Lung (tissue), 12 donors: ENCODE measurements around the gene RHEB. TPM values are rescaled to one million over a fixed set of nuclear protein-coding genes. Genes with fewer than 3 reads are reported as not detected.
A peak's percentile ranks its signal among the peaks of the same experiment; 100 is the strongest.

Experiments used
- ATAC-seq: fragments of 200-7000 bp; cut with Tn5 transposase; one replicate; pipeline ENCODE4 v1.9.1; 2020; ENCODE audit warnings: moderate number of reproducible peaks; ENCODE audit not compliant: insufficient read depth, low FRiP score
- DNase-seq, 3 donors: peaks; one replicate each; pipeline ENCODE4 v3.0.0-alpha.2; 2013 to 2017
- H3K27ac ChIP-seq, 2 donors: one replicate each; pipeline ENCODE4 v1.5.1; 2013; ENCODE audit warnings: mild to moderate bottlenecking in 2 of 2, moderate library complexity in 2 of 2, control low read depth in 1 of 2, inconsistent platforms in 1 of 2, low read depth in 1 of 2, low read length in 1 of 2
- H3K27me3 ChIP-seq, 3 donors: one replicate each; pipeline ENCODE4 v1.5.1; 2013; ENCODE audit warnings: low read length in 2 of 3; ENCODE audit not compliant: control insufficient read depth in 3 of 3, insufficient read depth in 3 of 3
- H3K36me3 ChIP-seq, 4 donors: one replicate each; pipeline ENCODE4 v1.5.1; 2013; ENCODE audit warnings: low read length in 4 of 4, mild to moderate bottlenecking in 1 of 4, moderate library complexity in 1 of 4; ENCODE audit not compliant: control insufficient read depth in 4 of 4, insufficient read depth in 4 of 4
- H3K4me1 ChIP-seq, 5 donors: one replicate each; pipeline ENCODE4 v1.5.1; 2013; ENCODE audit warnings: low read length in 5 of 5, mild to moderate bottlenecking in 2 of 5, moderate library complexity in 1 of 5; ENCODE audit not compliant: control insufficient read depth in 5 of 5, insufficient read depth in 5 of 5
- H3K4me3 ChIP-seq: one replicate; pipeline ENCODE4 v1.5.1; 2013; ENCODE audit warnings: mild to moderate bottlenecking, control low read depth, moderate library complexity
- H3K9ac ChIP-seq, 2 donors: one replicate each; pipeline ENCODE4 v1.5.1; 2013; ENCODE audit warnings: low read length in 2 of 2, control low read depth in 1 of 2; ENCODE audit not compliant: insufficient read depth in 1 of 2
- H3K9me3 ChIP-seq, 4 donors: one replicate each; pipeline ENCODE4 v1.5.1; 2013; ENCODE audit warnings: low read length in 3 of 4, mild to moderate bottlenecking in 1 of 4, moderate library complexity in 1 of 4; ENCODE audit not compliant: control insufficient read depth in 4 of 4, insufficient read depth in 3 of 4
- CTCF ChIP-seq: IDR thresholded peaks from 2 replicates; pipeline ENCODE4 v1.5.1; 2012; ENCODE audit warnings: mild to moderate bottlenecking; ENCODE audit errors: control extremely low read depth, extremely low read depth
- WGBS, 2 donors: extraction: QIAGEN DNeasy Blood & Tissue Kit; methylation state at CpG; one replicate each; pipeline ENCODE4 v1.1.7; 2013; 5-methylcytosine and 5-hydroxymethylcytosine counted together
- polyA plus RNA-seq, 2 donors: library from polyadenylated mRNA; stranded (reverse); fragments of 200-250 nt; gene quantifications; one replicate each; pipeline ENCODE4 v1.2.1, GENCODE V29; 2013
- total RNA-seq, 2 donors: library from RNA; depleted of rRNA in 1 of 2; stranded (reverse); fragments of >200 nt in 1 of 2; gene quantifications; one replicate each; pipeline ENCODE4 v1.2.1, GENCODE V29; 2014 to 2021
- donor health status: control.
- donor health status: control.
- donor health status: Bipolar disorder and iron deficiency.
- donor health status: healthy.
- donor health status: DM: yes; HTN: yes; CAD: no.

Gene RHEB
- total and polyA plus RNA-seq, 4 donors = 65.6 to 117 (median 83.8) TPM

- Histone ChIP-seq H3K9me3 (no peaks in the 10 kb centered on the region), H3K27ac (peak overlapping the region in 1 of 2 donors; percentile 45), H3K36me3 (no peaks in the 10 kb centered on the region), H3K4me1 (peaks cover 0 to 45% (median 18%) of the 10 kb centered on the region in 5 donors), H3K9ac (no peak overlapping the region), H3K4me3 (no peak overlapping the region), H3K27me3 (no peaks in the 10 kb centered on the region)
- DNase-seq (no peak), ATAC-seq (no peak)
- WGBS, 2 donors = 67 to 77% methylated on average over 10 of the region's 10 CpGs
- no peak for TF ChIP-seq CTCF
Measured at GRCh38 chr7:151427705-151428377, 91.9 kb downstream of the RHEB start.

GRCh38 chr7:151426904-151427704 lies 92.6 kb downstream of the RHEB start:
- Histone ChIP-seq H3K27me3 (no peaks in the 10 kb centered on the region), H3K36me3 (no peaks in the 10 kb centered on the region), H3K27ac (peak overlapping the region in 1 of 2 donors; percentile 45), H3K9me3 (no peaks in the 10 kb centered on the region), H3K9ac (no peak overlapping the region), H3K4me1 (peaks cover 0 to 45% (median 18%) of the 10 kb centered on the region in 5 donors), H3K4me3 (no peak overlapping the region)
- 87 to 91% methylated on average over 23 of the region's 23 CpGs for WGBS, 2 donors
- DNase-seq = no peak
- no peak for ATAC-seq
- no peak for TF ChIP-seq CTCF

- Histone ChIP-seq H3K4me1 (peaks cover 0 to 45% (median 18%) of the 10 kb centered on the region in 5 donors), H3K27me3 (no peaks in the 10 kb centered on the region), H3K36me3 (no peaks in the 10 kb centered on the region), H3K4me3 (no peak overlapping the region), H3K9me3 (peaks cover 0 to 2% (median 0%) of the 10 kb centered on the region in 4 donors), H3K9ac (no peak overlapping the region), H3K27ac (peak overlapping the region in 1 of 2 donors; percentile 40)
- no peak for TF ChIP-seq CTCF
- peak; percentile 85 to 91 (median 89) for DNase-seq
- no peak for ATAC-seq
- WGBS, 2 donors = 46 to 61% methylated on average over 14 of the region's 14 CpGs
Measured at GRCh38 chr7:151426441-151426903, 93.2 kb downstream of the RHEB start.
